Testis (tissue), 3 donors: ENCODE results near the gene SEMA6C. TPM values are rescaled to one million over a fixed set of nuclear protein-coding genes. Genes with fewer than 3 reads are reported as not detected.

Experiments
- DNase-seq: peaks from one replicate; pipeline ENCODE4 v3.0.0-alpha.2; 2019
- H3K27ac ChIP-seq, 2 donors: fragments of 200-600 bp; sonication (generic); one replicate each; pipeline ENCODE4 v1.5.1; 2019
- H3K27me3 ChIP-seq: fragments of 200-600 bp; sonication (generic); one replicate; pipeline ENCODE4 v1.5.1; 2019
- H3K36me3 ChIP-seq: fragments of 200-600 bp; sonication (generic); one replicate; pipeline ENCODE4 v1.5.1; 2017; ENCODE audit warnings: low read depth; ENCODE audit errors: missing control alignments
- H3K4me1 ChIP-seq: fragments of 200-600 bp; sonication (generic); one replicate; pipeline ENCODE4 v1.5.1; 2019
- H3K4me3 ChIP-seq, 2 donors: fragments of 200-600 bp; sonication (generic); one replicate each; pipeline ENCODE4 v1.5.1; 2017 to 2019
- H3K9me3 ChIP-seq: fragments of 200-600 bp; sonication (generic); one replicate; pipeline ENCODE4 v1.5.1; 2017
- CTCF ChIP-seq, 3 experiments: fragments of 450-650 bp in 2 of 3; fragments of 200-600 bp in 1 of 3; sonication (generic) in 1 of 3; IDR thresholded peaks; one replicate each; pipeline ENCODE4 v1.5.1; 2016 to 2019; ENCODE audit warnings: antibody characterized with exemption in 3 of 3, mild to moderate bottlenecking in 2 of 3, moderate library complexity in 1 of 3
- POLR2A ChIP-seq: fragments of 450-650 bp; IDR thresholded peaks from one replicate; pipeline ENCODE4 v1.6.1; 2017; ENCODE audit warnings: antibody characterized with exemption, mild to moderate bottlenecking, moderate library complexity
- WGBS, 2 donors: methylation state at CpG; one replicate each; pipeline ENCODE4 v1.1.5; 2018; 5-methylcytosine and 5-hydroxymethylcytosine counted together
- intact Hi-C: fragments of 100-400 bp; cut with DNase I; formaldehyde crosslinking; loops from one replicate; pipeline ENCODE4 v1.15.1; 2023; ENCODE audit warnings: low total_unique reads
- polyA plus RNA-seq: library from polyadenylated mRNA; stranded (reverse); fragments of 350-450 nt; fragmentation: Illumina TruSeq; extraction: RNeasy Lipid Tissue Mini Kit (QIAGEN cat#74804); gene quantifications from one replicate; pipeline ENCODE4 v1.2.3, GENCODE V29; 2014; ENCODE audit warnings: low read depth, low replicate concordance; ENCODE audit not compliant: insufficient read depth
- total RNA-seq, 2 donors: library from RNA; depleted of rRNA; stranded (reverse); fragments of >200 nt; gene quantifications; one replicate each; pipeline ENCODE4 v1.2.3, GENCODE V29; 2016

Gene SEMA6C
- total and polyA plus RNA-seq, 3 donors from 2014 or later, result 71.6 to 175 (median 134) TPM

- Histone ChIP-seq H3K4me3 (peak overlapping the region in 1 of 2 donors; percentile 67), H3K9me3 (no peaks in the 10 kb centered on the region), H3K36me3 (no peaks in the 10 kb centered on the region), H3K4me1 (peaks cover 15% of the 10 kb centered on the region), H3K27me3 (no peaks in the 10 kb centered on the region), H3K27ac (no peak overlapping the region)
- TF ChIP-seq POLR2A, result no peak
- TF ChIP-seq CTCF (IDR thresholded peaks at IDR 0.05), result no peak
- DNase-seq, result no peak
- WGBS, 2 donors, result 55 to 73% methylated on average over 6 of the region's 6 CpGs
- intact Hi-C loops, result no loop called here
Measured at GRCh38 chr1:151167116-151167515, 20.7 kb upstream of the SEMA6C start.

GRCh38 chr1:151166505-151166956 is 20.1 kb upstream of the SEMA6C start:
- intact Hi-C loops, result no loop called here
- Histone ChIP-seq H3K36me3 (no peaks in the 10 kb centered on the region), H3K27me3 (no peaks in the 10 kb centered on the region), H3K27ac (peak overlapping the region; percentile 2 to 73), H3K4me1 (peaks cover 15% of the 10 kb centered on the region), H3K4me3 (peak overlapping the region; percentile 67 to 88), H3K9me3 (no peaks in the 10 kb centered on the region)
- WGBS, 2 donors, result 3 to 4% methylated on average over 15 of the region's 15 CpGs
- TF ChIP-seq POLR2A (no peak), CTCF (IDR thresholded peaks at IDR 0.05) (no peak)
- no peak for DNase-seq

- peak within 1 kb of the TSS; percentile 66 to 81 for H3K27ac ChIP-seq
- DNase-seq, result peak; percentile 98
- WGBS, 2 donors, result 0 to 1% methylated on average over 34 to 38 of the region's 38 CpGs
- TF ChIP-seq POLR2A (no peak), CTCF (IDR thresholded peaks at IDR 0.05) (peak in 2 of 3 experiments; percentile 67 to 72)
- H3K36me3 ChIP-seq, result no peaks in the 10 kb centered on the region
- intact Hi-C loops, result no loop called here
- H3K9me3 ChIP-seq, result no peaks in the 10 kb centered on the region
- H3K4me1 ChIP-seq, result peaks cover 15% of the 10 kb centered on the region
- H3K4me3 ChIP-seq, result peak within 1 kb of the TSS; percentile 67 to 88
- H3K27me3 ChIP-seq, result no peaks in the 10 kb centered on the region
Measured at GRCh38 chr1:151165738-151166504, 19.5 kb upstream of the SEMA6C start, which contains the start of the genes LYSMD1 and SCNM1. LYSMD1 (minus strand) TSS chr1:151165902; CDS start chr1:151165258, 644 bp downstream. SCNM1 (plus strand) TSS chr1:151166144; CDS start chr1:151166153, 9 bp downstream.

- H3K9me3 ChIP-seq, result no peaks in the 10 kb centered on the region
- intact Hi-C loops, result no loop called here
- no peaks in the 10 kb centered on the region for H3K27me3 ChIP-seq
- peak overlapping the region; percentile 67 to 88 for H3K4me3 ChIP-seq
- WGBS, 2 donors, result 2 to 3% methylated on average over 15 of the region's 15 CpGs
- no peaks in the 10 kb centered on the region for H3K36me3 ChIP-seq
- peak overlapping the region; percentile 66 to 81 for H3K27ac ChIP-seq
- DNase-seq, result peak; percentile 60
- TF ChIP-seq POLR2A (no peak), CTCF (IDR thresholded peaks at IDR 0.05) (no peak)
- H3K4me1 ChIP-seq, result peaks cover 15% of the 10 kb centered on the region
Measured at GRCh38 chr1:151165281-151165737, 18.9 kb upstream of the SEMA6C start.
